Measurements from ENCODE around the gene LDLRAD4. TPM values are rescaled to one million over a fixed set of nuclear protein-coding genes. Genes with fewer than 3 reads are reported as not detected.

LDLRAD4 gene
- total and polyA plus RNA-seq, 2 experiments from 2014 or later: 0.73 to 1.9 TPM

DNA sequence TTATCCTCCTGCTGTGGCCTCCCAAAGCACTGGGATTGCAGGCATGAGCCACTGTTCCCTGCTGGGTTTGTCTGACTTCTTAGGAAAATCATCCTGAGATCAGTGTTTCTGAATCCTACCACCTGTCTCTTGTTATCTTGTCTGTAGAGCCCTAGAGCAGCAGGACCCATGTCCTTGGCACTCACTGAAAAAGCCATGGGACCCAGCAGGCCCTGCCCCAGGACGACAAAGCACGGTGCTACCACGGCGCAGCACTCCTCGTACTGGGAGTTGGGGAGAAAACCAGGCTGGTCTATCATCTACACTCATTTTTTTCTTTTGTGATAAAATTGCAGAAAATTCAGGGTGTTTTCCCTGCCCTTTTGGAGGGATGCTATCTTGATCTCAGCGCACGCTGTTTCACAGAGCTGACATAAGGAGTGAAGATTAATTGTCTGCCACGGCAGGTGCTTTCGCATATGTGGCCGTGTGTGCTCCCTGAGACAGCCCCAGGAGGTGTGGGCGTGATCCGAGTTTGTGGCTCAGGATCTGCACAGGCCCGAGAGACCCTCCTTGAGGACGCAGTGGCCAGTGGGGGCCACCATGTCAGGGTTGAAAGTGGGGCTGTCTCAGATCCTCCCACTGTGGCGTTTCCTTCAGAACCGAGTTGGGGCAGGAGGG is 179.1 kb downstream of the LDLRAD4 start (continued):
- TF ChIP-seq ZNF114 (CRISPR knock-in tag; IDR thresholded peaks at IDR 0.05) (no peak), CREB1 (CRISPR knock-in tag; IDR thresholded peaks at IDR 0.05; ENCODE audit: low read depth) (no peak)
- TF ChIP-seq, protein P1, sequence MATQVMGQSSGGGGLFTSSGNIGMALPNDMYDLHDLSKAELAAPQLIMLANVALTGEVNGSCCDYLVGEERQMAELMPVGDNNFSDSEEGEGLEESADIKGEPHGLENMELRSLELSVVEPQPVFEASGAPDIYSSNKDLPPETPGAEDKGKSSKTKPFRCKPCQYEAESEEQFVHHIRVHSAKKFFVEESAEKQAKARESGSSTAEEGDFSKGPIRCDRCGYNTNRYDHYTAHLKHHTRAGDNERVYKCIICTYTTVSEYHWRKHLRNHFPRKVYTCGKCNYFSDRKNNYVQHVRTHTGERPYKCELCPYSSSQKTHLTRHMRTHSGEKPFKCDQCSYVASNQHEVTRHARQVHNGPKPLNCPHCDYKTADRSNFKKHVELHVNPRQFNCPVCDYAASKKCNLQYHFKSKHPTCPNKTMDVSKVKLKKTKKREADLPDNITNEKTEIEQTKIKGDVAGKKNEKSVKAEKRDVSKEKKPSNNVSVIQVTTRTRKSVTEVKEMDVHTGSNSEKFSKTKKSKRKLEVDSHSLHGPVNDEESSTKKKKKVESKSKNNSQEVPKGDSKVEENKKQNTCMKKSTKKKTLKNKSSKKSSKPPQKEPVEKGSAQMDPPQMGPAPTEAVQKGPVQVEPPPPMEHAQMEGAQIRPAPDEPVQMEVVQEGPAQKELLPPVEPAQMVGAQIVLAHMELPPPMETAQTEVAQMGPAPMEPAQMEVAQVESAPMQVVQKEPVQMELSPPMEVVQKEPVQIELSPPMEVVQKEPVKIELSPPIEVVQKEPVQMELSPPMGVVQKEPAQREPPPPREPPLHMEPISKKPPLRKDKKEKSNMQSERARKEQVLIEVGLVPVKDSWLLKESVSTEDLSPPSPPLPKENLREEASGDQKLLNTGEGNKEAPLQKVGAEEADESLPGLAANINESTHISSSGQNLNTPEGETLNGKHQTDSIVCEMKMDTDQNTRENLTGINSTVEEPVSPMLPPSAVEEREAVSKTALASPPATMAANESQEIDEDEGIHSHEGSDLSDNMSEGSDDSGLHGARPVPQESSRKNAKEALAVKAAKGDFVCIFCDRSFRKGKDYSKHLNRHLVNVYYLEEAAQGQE (IDR thresholded peaks at IDR 0.05; ENCODE audit: unreplicated experiment): no peak
- TF ChIP-seq, protein P2, sequence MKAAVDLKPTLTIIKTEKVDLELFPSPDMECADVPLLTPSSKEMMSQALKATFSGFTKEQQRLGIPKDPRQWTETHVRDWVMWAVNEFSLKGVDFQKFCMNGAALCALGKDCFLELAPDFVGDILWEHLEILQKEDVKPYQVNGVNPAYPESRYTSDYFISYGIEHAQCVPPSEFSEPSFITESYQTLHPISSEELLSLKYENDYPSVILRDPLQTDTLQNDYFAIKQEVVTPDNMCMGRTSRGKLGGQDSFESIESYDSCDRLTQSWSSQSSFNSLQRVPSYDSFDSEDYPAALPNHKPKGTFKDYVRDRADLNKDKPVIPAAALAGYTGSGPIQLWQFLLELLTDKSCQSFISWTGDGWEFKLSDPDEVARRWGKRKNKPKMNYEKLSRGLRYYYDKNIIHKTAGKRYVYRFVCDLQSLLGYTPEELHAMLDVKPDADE (IDR thresholded peaks at IDR 0.05): no peak

DNA sequence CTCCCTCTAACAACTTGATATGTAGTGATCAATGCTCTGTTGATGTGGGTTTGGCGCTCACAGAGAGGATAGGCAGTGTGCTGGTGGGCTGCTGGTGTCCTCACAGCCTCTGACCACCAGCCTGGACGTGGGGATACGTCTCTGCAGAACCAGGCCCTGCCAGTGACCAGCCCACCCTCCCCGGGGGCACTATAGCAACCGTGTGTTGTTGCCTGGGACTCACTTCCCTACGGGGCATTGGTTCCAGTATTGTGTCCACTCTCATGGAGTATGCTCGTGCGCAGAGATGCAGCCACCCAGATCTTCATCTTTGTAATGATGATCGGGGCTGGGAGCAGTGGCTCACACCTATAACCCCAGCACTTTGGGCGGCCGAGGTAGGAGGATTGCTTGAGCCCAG is 180.1 kb downstream of the LDLRAD4 start:
- Histone ChIP-seq H3K4me3 (no peak overlapping the region), H3F3A (replicated peaks; ENCODE audit: low read depth) (no peaks in the 10 kb centered on the region), H3K4me2 (no peak overlapping the region), H2AFZ (no peak overlapping the region), H3K36me3 (ENCODE audit: insufficient read depth) (no peaks in the 10 kb centered on the region), H3K4me1 (ENCODE audit: insufficient read depth) (no peaks in the 10 kb centered on the region), H3K27me3 (ENCODE audit: insufficient read depth) (no peaks in the 10 kb centered on the region), H3K79me2 (replicated peaks; ENCODE audit: insufficient read depth) (no peaks in the 10 kb centered on the region), H3K9me2 (ENCODE audit: insufficient read depth) (no peaks in the 10 kb centered on the region), H3K27ac (ENCODE audit: low read depth) (no peak overlapping the region), H4K20me1 (replicated peaks; ENCODE audit: insufficient read depth) (no peaks in the 10 kb centered on the region)
- H3K4me3 Mint-ChIP-seq: no peak overlapping the region
- DNase-seq (ENCODE audit: low spot score) (no peak), ATAC-seq (no peak)
- no peaks in the 10 kb centered on the region for H3K9me3 Mint-ChIP-seq
- no peak overlapping the region for H3K27ac Mint-ChIP-seq
- H3K27me3 Mint-ChIP-seq (ENCODE audit: insufficient read depth, low read depth, poor library complexity): peaks cover 5% of the 10 kb centered on the region
- no peaks in the 10 kb centered on the region for H3K36me3 Mint-ChIP-seq (ENCODE audit: low read depth)
- H3K4me1 Mint-ChIP-seq: no peaks in the 10 kb centered on the region; the same call in 2 of the 3 replicates
- TF ChIP-seq EZH2phosphoT487 (IDR thresholded peaks at IDR 0.05; ENCODE audit: unreplicated experiment): no peak
- TF ChIP-seq CREB1 (CRISPR knock-in tag; IDR thresholded peaks at IDR 0.05; ENCODE audit: low read depth): no peak
- TF ChIP-seq JUNB (IDR thresholded peaks at IDR 0.05; ENCODE audit: unreplicated experiment): no peak
- TF ChIP-seq, protein P3, sequence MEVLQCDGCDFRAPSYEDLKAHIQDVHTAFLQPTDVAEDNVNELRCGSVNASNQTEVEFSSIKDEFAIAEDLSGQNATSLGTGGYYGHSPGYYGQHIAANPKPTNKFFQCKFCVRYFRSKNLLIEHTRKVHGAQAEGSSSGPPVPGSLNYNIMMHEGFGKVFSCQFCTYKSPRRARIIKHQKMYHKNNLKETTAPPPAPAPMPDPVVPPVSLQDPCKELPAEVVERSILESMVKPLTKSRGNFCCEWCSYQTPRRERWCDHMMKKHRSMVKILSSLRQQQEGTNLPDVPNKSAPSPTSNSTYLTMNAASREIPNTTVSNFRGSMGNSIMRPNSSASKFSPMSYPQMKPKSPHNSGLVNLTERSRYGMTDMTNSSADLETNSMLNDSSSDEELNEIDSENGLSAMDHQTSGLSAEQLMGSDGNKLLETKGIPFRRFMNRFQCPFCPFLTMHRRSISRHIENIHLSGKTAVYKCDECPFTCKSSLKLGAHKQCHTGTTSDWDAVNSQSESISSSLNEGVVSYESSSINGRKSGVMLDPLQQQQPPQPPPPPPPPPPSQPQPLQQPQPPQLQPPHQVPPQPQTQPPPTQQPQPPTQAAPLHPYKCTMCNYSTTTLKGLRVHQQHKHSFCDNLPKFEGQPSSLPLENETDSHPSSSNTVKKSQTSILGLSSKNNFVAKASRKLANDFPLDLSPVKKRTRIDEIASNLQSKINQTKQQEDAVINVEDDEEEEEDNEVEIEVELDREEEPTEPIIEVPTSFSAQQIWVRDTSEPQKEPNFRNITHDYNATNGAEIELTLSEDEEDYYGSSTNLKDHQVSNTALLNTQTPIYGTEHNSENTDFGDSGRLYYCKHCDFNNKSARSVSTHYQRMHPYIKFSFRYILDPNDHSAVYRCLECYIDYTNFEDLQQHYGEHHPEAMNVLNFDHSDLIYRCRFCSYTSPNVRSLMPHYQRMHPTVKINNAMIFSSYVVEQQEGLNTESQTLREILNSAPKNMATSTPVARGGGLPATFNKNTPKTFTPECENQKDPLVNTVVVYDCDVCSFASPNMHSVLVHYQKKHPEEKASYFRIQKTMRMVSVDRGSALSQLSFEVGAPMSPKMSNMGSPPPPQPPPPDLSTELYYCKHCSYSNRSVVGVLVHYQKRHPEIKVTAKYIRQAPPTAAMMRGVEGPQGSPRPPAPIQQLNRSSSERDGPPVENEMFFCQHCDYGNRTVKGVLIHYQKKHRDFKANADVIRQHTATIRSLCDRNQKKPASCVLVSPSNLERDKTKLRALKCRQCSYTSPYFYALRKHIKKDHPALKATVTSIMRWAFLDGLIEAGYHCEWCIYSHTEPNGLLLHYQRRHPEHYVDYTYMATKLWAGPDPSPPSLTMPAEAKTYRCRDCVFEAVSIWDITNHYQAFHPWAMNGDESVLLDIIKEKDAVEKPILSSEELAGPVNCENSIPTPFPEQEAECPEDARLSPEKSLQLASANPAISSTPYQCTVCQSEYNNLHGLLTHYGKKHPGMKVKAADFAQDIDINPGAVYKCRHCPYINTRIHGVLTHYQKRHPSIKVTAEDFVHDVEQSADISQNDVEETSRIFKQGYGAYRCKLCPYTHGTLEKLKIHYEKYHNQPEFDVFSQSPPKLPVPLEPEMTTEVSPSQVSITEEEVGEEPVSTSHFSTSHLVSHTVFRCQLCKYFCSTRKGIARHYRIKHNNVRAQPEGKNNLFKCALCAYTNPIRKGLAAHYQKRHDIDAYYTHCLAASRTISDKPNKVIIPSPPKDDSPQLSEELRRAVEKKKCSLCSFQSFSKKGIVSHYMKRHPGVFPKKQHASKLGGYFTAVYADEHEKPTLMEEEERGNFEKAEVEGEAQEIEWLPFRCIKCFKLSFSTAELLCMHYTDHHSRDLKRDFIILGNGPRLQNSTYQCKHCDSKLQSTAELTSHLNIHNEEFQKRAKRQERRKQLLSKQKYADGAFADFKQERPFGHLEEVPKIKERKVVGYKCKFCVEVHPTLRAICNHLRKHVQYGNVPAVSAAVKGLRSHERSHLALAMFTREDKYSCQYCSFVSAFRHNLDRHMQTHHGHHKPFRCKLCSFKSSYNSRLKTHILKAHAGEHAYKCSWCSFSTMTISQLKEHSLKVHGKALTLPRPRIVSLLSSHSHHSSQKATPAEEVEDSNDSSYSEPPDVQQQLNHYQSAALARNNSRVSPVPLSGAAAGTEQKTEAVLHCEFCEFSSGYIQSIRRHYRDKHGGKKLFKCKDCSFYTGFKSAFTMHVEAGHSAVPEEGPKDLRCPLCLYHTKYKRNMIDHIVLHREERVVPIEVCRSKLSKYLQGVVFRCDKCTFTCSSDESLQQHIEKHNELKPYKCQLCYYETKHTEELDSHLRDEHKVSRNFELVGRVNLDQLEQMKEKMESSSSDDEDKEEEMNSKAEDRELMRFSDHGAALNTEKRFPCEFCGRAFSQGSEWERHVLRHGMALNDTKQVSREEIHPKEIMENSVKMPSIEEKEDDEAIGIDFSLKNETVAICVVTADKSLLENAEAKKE (CRISPR knock-in tag; IDR thresholded peaks at IDR 0.05): no peak
- TF ChIP-seq, protein P4, sequence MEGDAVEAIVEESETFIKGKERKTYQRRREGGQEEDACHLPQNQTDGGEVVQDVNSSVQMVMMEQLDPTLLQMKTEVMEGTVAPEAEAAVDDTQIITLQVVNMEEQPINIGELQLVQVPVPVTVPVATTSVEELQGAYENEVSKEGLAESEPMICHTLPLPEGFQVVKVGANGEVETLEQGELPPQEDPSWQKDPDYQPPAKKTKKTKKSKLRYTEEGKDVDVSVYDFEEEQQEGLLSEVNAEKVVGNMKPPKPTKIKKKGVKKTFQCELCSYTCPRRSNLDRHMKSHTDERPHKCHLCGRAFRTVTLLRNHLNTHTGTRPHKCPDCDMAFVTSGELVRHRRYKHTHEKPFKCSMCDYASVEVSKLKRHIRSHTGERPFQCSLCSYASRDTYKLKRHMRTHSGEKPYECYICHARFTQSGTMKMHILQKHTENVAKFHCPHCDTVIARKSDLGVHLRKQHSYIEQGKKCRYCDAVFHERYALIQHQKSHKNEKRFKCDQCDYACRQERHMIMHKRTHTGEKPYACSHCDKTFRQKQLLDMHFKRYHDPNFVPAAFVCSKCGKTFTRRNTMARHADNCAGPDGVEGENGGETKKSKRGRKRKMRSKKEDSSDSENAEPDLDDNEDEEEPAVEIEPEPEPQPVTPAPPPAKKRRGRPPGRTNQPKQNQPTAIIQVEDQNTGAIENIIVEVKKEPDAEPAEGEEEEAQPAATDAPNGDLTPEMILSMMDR (conservative IDR thresholded peaks at IDR 0.05; ENCODE audit: low read depth in 2 of 2): no peak

Data from GM23338 (cell line).